K562 (cell line): ENCODE data around the gene ERGIC1. TPM values are rescaled to one million over a fixed set of nuclear protein-coding genes. Genes with fewer than 3 reads are reported as not detected.

Source experiments
- EWSR1 ChIP-seq: fragments of 450-650 bp; IDR thresholded peaks from 2 replicates; pipeline ENCODE4 v1.6.1; 2018; ENCODE audit warnings: borderline replicate concordance, mild to moderate bottlenecking, low read depth, moderate library complexity; ENCODE audit not compliant: partially characterized antibody
- KLF16 ChIP-seq: IDR thresholded peaks from 2 replicates; pipeline ENCODE4 v1.6.1; 2016; ENCODE audit warnings: antibody characterized with exemption
- MBD2 ChIP-seq: sonication (generic); IDR thresholded peaks from 2 replicates; pipeline ENCODE4 v1.6.1; 2016; ENCODE audit warnings: low read depth, borderline replicate concordance
- NFE2L1 ChIP-seq: fragments of 450-650 bp; IDR thresholded peaks from 2 replicates; pipeline ENCODE4 v1.6.1; 2016; ENCODE audit warnings: missing genetic modification characterization, low read depth, mild to moderate bottlenecking, missing compliant biosample characterization, moderate library complexity, borderline replicate concordance
- RBM34 ChIP-seq: fragments of 200-400 bp; formaldehyde crosslinking; IDR thresholded peaks from 2 replicates; pipeline ENCODE4 v1.6.1; 2018; ENCODE audit warnings: low read length, borderline replicate concordance; ENCODE audit not compliant: insufficient read depth
- RFX1 ChIP-seq: fragments of 450-650 bp; IDR thresholded peaks from 2 replicates; pipeline ENCODE4 v1.6.1; 2016; ENCODE audit warnings: mild to moderate bottlenecking, moderate library complexity
- SAP30 ChIP-seq: fragments of 200-600 bp; sonication (generic); IDR thresholded peaks from 2 replicates; pipeline ENCODE4 v1.6.1; 2012; ENCODE audit warnings: borderline replicate concordance, low read depth, mild to moderate bottlenecking, moderate library complexity, low read length, control low read depth, inconsistent platforms; ENCODE audit not compliant: insufficient read depth, poor library complexity, severe bottlenecking
- ZBTB12 ChIP-seq: fragments of 250-450 bp; sonication (Bioruptor Pico); IDR thresholded peaks from 2 replicates; pipeline ENCODE4 v1.4.0; 2020
- ZFP1 ChIP-seq: fragments of 450-650 bp; formaldehyde crosslinking; IDR thresholded peaks from 2 replicates; pipeline ENCODE4 v1.4.0; 2020; ENCODE audit warnings: mild to moderate bottlenecking, mixed read lengths
- ZNF12 ChIP-seq: sonication (generic); formaldehyde crosslinking; IDR thresholded peaks from 2 replicates; pipeline ENCODE4 v1.4.0; 2020; ENCODE audit warnings: mild to moderate bottlenecking, missing genetic modification reagents
- ZNF318 ChIP-seq, 2 experiments: fragments of 450-650 bp; IDR thresholded peaks; 2 replicates each; pipeline ENCODE4 v1.6.1; 2016; ENCODE audit warnings: mild to moderate bottlenecking in 2 of 2, borderline replicate concordance in 1 of 2, low read depth in 1 of 2, moderate library complexity in 1 of 2
- ZNF511 ChIP-seq: sonication (generic); formaldehyde crosslinking; IDR thresholded peaks from 2 replicates; pipeline ENCODE4 v1.8.0; 2022; ENCODE audit warnings: mild to moderate bottlenecking, missing genetic modification reagents
- polyA plus RNA-seq, 8 experiments: library from polyadenylated mRNA; depleted of rRNA in 4 of 8; stranded (reverse) in 5 of 8; unstranded in 3 of 8; fragments of >200 nt; fragmentation: Nextera tagmentation in 2 of 8; fragmentation: Illumina TruSeq in 1 of 8; extraction: Ambion mirVana in 2 of 8; extraction: Trizol in 1 of 8; gene quantifications; 2 replicates each; pipeline versions ENCODE4 v1.2.1 to v1.2.3, GENCODE V29; 2011 to 2014; ENCODE audit warnings: inconsistent platforms in 1 of 8, missing spikeins in 1 of 8
- total RNA-seq, 7 experiments: library from RNA; depleted of rRNA in 6 of 7; stranded (reverse); fragments of >200 nt in 6 of 7; fragmentation: Illumina TruSeq in 2 of 7; extraction: Trizol in 2 of 7; gene quantifications; 2 replicates each; pipeline versions ENCODE4 v1.2.1 to v1.2.3, GENCODE V29; 2011 to 2021; ENCODE audit warnings: low replicate concordance in 1 of 7

ERGIC1 gene
- total and polyA plus RNA-seq, 9 of the 15 experiments (the other 6 are each of a cell fraction or from before 2014, with no cell fraction given), result 5.5 to 68.4 (median 36.4) TPM

GRCh38 chr5:172983542-172984243, 149.6 kb downstream of the ERGIC1 start, which contains the start of gene ATP6V0E1 (continued):
- TF ChIP-seq MBD2, result no peak
- TF ChIP-seq RBM34, result no peak
- peak; percentile 31; the same call in 1 of the 2 replicates for TF ChIP-seq ZNF12 (CRISPR knock-in tag)
- TF ChIP-seq ZBTB12, result no peak
- peak; percentile 75 for TF ChIP-seq SAP30
- no peak for TF ChIP-seq NFE2L1 (tag)
- TF ChIP-seq ZNF318 (IDR thresholded peaks at IDR 0.05; ENCODE audit: borderline replicate concordance in 1 of 2, low read depth in 1 of 2), result no peak
- peak; percentile 61 for TF ChIP-seq RFX1
- no peak for TF ChIP-seq EWSR1
- TF ChIP-seq ZFP1, result no peak
- TF ChIP-seq KLF16, result no peak
- TF ChIP-seq ZNF511, result no peak; the same call in 1 of the 2 replicates
